SK-N-SH (cell line): ENCODE results near the gene MAP1LC3C. TPM values are rescaled to one million over a fixed set of nuclear protein-coding genes. Genes with fewer than 3 reads are reported as not detected.

Experiments used
- CTCF ChIA-PET: fragments of 300-600, 350-600 bp; formaldehyde crosslinking; extraction: SDS; loops from one replicate; lab custom pipeline; 2021; lab: Yijun Ruan, JAX
- POLR2A ChIA-PET: fragments of 350-600 bp; sonication (Branson Sonifier 250); formaldehyde crosslinking; extraction: SDS; loops from one replicate; lab custom pipeline; 2020; ENCODE audit warnings: antibody characterized with exemption, inconsistent platforms; lab: Yijun Ruan, JAX
- DNase-seq: peaks from one replicate; pipeline ENCODE4 v3.0.0; 2012
- H2AFZ ChIP-seq: fragments of 200-600 bp; sonication (generic); 2 replicates; pipeline ENCODE4 v1.8.1; 2016; ENCODE audit warnings: antibody characterized with exemption, mild to moderate bottlenecking, low read depth
- H3F3A ChIP-seq: fragments of 200-600 bp; sonication (generic); replicated peaks from 2 replicates; pipeline ENCODE3; 2016; ENCODE audit warnings: antibody characterized with exemption, mild to moderate bottlenecking; ENCODE audit not compliant: insufficient read depth
- H3K27ac ChIP-seq, 2 experiments: fragments of 200-500 bp in 1 of 2; fragments of 200-600 bp in 1 of 2; sonication (Bioruptor generic) in 1 of 2; sonication (generic), shearing (Covaris generic) in 1 of 2; 2 replicates each; pipeline versions ENCODE4 v1.5.1 to v1.6.1; 2014 to 2016; ENCODE audit warnings: low read depth in 2 of 2, inconsistent platforms in 1 of 2, low read length in 1 of 2, mild to moderate bottlenecking in 1 of 2, mixed read lengths in 1 of 2
- H3K27me3 ChIP-seq: fragments of 200-600 bp; sonication (generic), shearing (Covaris generic); 2 replicates; pipeline ENCODE4 v1.6.1; 2016; ENCODE audit warnings: mixed run types; ENCODE audit not compliant: insufficient read depth
- H3K36me3 ChIP-seq, 2 experiments: fragments of 200-500 bp in 1 of 2; fragments of 200-600 bp in 1 of 2; sonication (Bioruptor generic) in 1 of 2; sonication (generic) in 1 of 2; replicated peaks in 1 of 2; 2 replicates each; pipeline versions ENCODE3 to v1.5.1; 2014 to 2016; ENCODE audit warnings: low read length in 1 of 2, mild to moderate bottlenecking in 1 of 2; ENCODE audit not compliant: insufficient read depth in 2 of 2, control insufficient read depth in 1 of 2
- H3K4me1 ChIP-seq, 2 experiments: fragments of 200-500 bp in 1 of 2; fragments of 200-600 bp in 1 of 2; sonication (Bioruptor generic) in 1 of 2; sonication (generic), shearing (Covaris generic) in 1 of 2; 2 replicates each; pipeline versions ENCODE4 v1.5.1 to v1.6.1; 2014 to 2016; ENCODE audit warnings: low read depth in 1 of 2, low read length in 1 of 2, mixed run types in 1 of 2; ENCODE audit not compliant: insufficient read depth in 2 of 2, control insufficient read depth in 1 of 2
- H3K4me2 ChIP-seq: fragments of 200-600 bp; sonication (generic), shearing (Covaris generic); 2 replicates; pipeline ENCODE4 v1.6.1; 2017; ENCODE audit warnings: mixed run types
- H3K4me3 ChIP-seq, 2 experiments: fragments of 200-500 bp in 1 of 2; fragments of 200-600 bp in 1 of 2; sonication (Bioruptor generic) in 1 of 2; sonication (generic), shearing (Covaris generic) in 1 of 2; 2 replicates each; pipeline versions ENCODE4 v1.5.1 to v1.8.1; 2014 to 2016; ENCODE audit warnings: low read depth in 2 of 2, inconsistent platforms in 1 of 2, low read length in 1 of 2, mild to moderate bottlenecking in 1 of 2, mixed read lengths in 1 of 2, moderate library complexity in 1 of 2
- H3K79me2 ChIP-seq: fragments of 200-600 bp; sonication (generic); 2 replicates; pipeline ENCODE4 v1.8.1; 2017; ENCODE audit warnings: mild to moderate bottlenecking; ENCODE audit not compliant: insufficient read depth
- H3K9ac ChIP-seq: fragments of 200-600 bp; sonication (generic); 2 replicates; pipeline ENCODE4 v1.6.1; 2017; ENCODE audit warnings: mixed run types
- H3K9me2 ChIP-seq: fragments of 200-600 bp; sonication (generic); 2 replicates; pipeline ENCODE4 v1.6.1; 2017; ENCODE audit warnings: mixed run types
- H3K9me3 ChIP-seq: fragments of 200-600 bp; sonication (generic); 2 replicates; pipeline ENCODE4 v1.6.1; 2017; ENCODE audit warnings: mixed run types, mild to moderate bottlenecking, moderate library complexity
- H4K20me1 ChIP-seq: fragments of 200-600 bp; sonication (generic); 2 replicates; pipeline ENCODE4 v1.6.1; 2017; ENCODE audit warnings: mild to moderate bottlenecking, mixed run types; ENCODE audit not compliant: insufficient read depth
- EP300 ChIP-seq, 2 experiments: IDR thresholded peaks; 2 replicates each; pipeline versions ENCODE4 v1.4.0 to v1.6.1; 2012; ENCODE audit warnings: borderline replicate concordance in 1 of 2, low read depth in 1 of 2, low read length in 1 of 2
- FOSL2 ChIP-seq: IDR thresholded peaks from 2 replicates; pipeline ENCODE4 v1.4.0; 2012; ENCODE audit warnings: low read depth, mild to moderate bottlenecking, moderate library complexity, borderline replicate concordance
- FOXJ3 ChIP-seq: sonication (generic); formaldehyde crosslinking; IDR thresholded peaks from 2 replicates; pipeline ENCODE4 v1.5.1; 2020; ENCODE audit warnings: mild to moderate bottlenecking, missing genetic modification reagents
- FOXM1 ChIP-seq: IDR thresholded peaks from 2 replicates; pipeline ENCODE4 v1.4.0; 2012; ENCODE audit warnings: low read depth, mild to moderate bottlenecking
- MEF2A ChIP-seq: IDR thresholded peaks from 2 replicates; pipeline ENCODE4 v1.4.0; 2012; ENCODE audit warnings: low read depth, borderline replicate concordance
- MXI1 ChIP-seq: IDR thresholded peaks from 2 replicates; pipeline ENCODE4 v1.6.1; 2012; ENCODE audit warnings: mild to moderate bottlenecking, low read depth, low read length, improper control_type of control experiment
- NFIC ChIP-seq: IDR thresholded peaks from 2 replicates; pipeline ENCODE4 v1.4.0; 2012; ENCODE audit warnings: borderline replicate concordance
- NRF1 ChIP-seq: IDR thresholded peaks from 2 replicates; pipeline ENCODE4 v1.6.1; 2012; ENCODE audit warnings: low read depth, mild to moderate bottlenecking, low read length
- RAD21 ChIP-seq: IDR thresholded peaks from 2 replicates; pipeline ENCODE4 v1.6.1; 2012; ENCODE audit warnings: mild to moderate bottlenecking, low read length
- RXRA ChIP-seq: IDR thresholded peaks from 2 replicates; pipeline ENCODE4 v1.4.0; 2012; ENCODE audit warnings: low read depth, mild to moderate bottlenecking, borderline replicate concordance
- TAF1 ChIP-seq: IDR thresholded peaks from 2 replicates; pipeline ENCODE4 v1.6.1; 2012; ENCODE audit warnings: low read depth, mild to moderate bottlenecking, low read length, moderate library complexity, borderline replicate concordance
- WGBS: methylation state at CpG from one replicate; pipeline ENCODE4 v1.1.6; 2017; ENCODE audit warnings: low lambda C conversion rate; 5-methylcytosine and 5-hydroxymethylcytosine counted together
- polyA plus RNA-seq, 3 experiments: library from polyadenylated mRNA; depleted of rRNA; stranded (reverse); fragments of >200 nt; gene quantifications; 2 replicates each; pipeline ENCODE4 v1.2.3, GENCODE V29; 2012
- TF ChIP-seq, protein P1 (sequence below): IDR thresholded peaks from 2 replicates; pipeline ENCODE4 v1.4.0; 2012; ENCODE audit warnings: low read depth, borderline replicate concordance
- TF ChIP-seq, protein P2 (sequence below): fragments of 200-600 bp; sonication (generic); IDR thresholded peaks from 2 replicates; pipeline ENCODE4 v1.6.1; 2017; ENCODE audit warnings: antibody characterized with exemption, mild to moderate bottlenecking, moderate library complexity

The MAP1LC3C gene
- polyA plus RNA-seq, 1 of the 3 experiments (the other 2 are of a cell fraction) = 0.20 TPM

DNA sequence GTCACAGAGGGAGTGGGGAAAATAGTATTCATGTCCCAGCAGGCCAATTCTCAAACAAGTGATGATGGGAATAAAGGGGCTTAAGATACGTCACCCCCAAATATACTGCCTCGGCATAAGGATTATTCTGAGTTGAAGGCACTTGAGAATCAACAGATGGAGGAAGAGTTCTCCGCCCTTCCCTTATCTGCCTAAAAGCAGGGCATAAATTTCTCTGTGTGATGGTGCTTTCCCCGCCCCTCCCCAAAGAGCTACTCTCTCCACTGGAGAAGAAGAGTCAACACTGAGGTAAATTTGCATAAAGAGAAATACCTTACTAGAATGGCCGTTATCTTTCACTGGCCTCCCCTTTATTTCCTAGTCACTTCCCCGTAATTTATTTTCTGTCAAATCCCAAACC lies 22.7 kb downstream of the MAP1LC3C start (continued):
- TF ChIP-seq, protein P1, sequence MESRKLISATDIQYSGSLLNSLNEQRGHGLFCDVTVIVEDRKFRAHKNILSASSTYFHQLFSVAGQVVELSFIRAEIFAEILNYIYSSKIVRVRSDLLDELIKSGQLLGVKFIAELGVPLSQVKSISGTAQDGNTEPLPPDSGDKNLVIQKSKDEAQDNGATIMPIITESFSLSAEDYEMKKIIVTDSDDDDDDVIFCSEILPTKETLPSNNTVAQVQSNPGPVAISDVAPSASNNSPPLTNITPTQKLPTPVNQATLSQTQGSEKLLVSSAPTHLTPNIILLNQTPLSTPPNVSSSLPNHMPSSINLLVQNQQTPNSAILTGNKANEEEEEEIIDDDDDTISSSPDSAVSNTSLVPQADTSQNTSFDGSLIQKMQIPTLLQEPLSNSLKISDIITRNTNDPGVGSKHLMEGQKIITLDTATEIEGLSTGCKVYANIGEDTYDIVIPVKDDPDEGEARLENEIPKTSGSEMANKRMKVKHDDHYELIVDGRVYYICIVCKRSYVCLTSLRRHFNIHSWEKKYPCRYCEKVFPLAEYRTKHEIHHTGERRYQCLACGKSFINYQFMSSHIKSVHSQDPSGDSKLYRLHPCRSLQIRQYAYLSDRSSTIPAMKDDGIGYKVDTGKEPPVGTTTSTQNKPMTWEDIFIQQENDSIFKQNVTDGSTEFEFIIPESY = no peak
- TF ChIP-seq, all 33 proteins: peak for 0

DNA sequence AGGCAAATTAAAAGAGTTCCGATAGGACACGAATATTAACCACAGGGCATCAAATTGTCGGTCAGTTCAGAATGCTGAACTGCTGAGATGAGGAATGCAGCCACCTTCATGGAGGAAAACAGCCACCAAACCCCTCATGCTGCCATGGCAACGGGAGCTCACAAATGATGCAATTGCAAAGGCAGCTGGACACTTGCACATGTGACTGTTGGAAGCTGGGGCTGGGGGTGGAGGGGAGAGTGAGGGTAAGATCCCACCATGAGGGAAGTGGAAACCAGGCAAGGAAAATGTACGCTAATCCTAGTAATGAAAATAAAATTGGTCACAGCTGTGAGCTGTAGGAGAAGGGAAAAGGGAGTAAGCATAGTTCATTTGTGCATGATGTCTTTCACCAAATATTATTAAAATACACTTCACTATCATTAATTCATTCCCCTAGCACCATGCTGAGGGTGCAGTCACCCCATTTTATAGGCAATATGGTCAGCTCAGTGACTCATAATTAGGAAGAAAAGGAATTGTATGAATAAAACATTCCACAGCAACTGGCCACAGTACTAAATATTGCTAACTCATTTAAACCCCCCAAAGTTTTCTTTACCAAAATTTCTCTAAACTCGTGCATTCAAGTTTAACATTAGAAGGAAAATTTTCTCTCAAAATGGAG lies 26.1 kb downstream of the MAP1LC3C start:
- peak; percentile 64 for DNase-seq
- Histone ChIP-seq H3K9ac (no peak overlapping the region), H3K9me3 (no peaks in the 10 kb centered on the region), H4K20me1 (no peaks in the 10 kb centered on the region), H3K36me3 (no peaks in the 10 kb centered on the region), H3K4me1 (peaks cover 5% of the 10 kb centered on the region in 2 experiments; a peak in 1 of 4 replicates), H3K4me2 (no peak overlapping the region), H3F3A (no peaks in the 10 kb centered on the region), H3K79me2 (no peaks in the 10 kb centered on the region), H3K27me3 (no peaks in the 10 kb centered on the region), H3K9me2 (no peaks in the 10 kb centered on the region), H2AFZ (no peak overlapping the region), H3K27ac (no peak overlapping the region), H3K4me3 (no peak overlapping the region)
- 66% methylated on average over 6 of the region's 6 CpGs for WGBS
- CTCF ChIA-PET = interaction anchor here (0.7 to 3.0 kb wide), 6 partner anchors 13 to 77 kb away, joined by 3 to 20 read pairs (median 3); no protein-coding TSS in a partner anchor
- TF ChIP-seq, protein P2, sequence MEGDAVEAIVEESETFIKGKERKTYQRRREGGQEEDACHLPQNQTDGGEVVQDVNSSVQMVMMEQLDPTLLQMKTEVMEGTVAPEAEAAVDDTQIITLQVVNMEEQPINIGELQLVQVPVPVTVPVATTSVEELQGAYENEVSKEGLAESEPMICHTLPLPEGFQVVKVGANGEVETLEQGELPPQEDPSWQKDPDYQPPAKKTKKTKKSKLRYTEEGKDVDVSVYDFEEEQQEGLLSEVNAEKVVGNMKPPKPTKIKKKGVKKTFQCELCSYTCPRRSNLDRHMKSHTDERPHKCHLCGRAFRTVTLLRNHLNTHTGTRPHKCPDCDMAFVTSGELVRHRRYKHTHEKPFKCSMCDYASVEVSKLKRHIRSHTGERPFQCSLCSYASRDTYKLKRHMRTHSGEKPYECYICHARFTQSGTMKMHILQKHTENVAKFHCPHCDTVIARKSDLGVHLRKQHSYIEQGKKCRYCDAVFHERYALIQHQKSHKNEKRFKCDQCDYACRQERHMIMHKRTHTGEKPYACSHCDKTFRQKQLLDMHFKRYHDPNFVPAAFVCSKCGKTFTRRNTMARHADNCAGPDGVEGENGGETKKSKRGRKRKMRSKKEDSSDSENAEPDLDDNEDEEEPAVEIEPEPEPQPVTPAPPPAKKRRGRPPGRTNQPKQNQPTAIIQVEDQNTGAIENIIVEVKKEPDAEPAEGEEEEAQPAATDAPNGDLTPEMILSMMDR = no peak
- no peak for TF ChIP-seq RXRA
- TF ChIP-seq MXI1 = no peak
- no peak for TF ChIP-seq FOXM1
- no peak for TF ChIP-seq EP300 (IDR thresholded peaks at IDR 0.05; ENCODE audit: borderline replicate concordance in 1 of 2, low read depth in 1 of 2, low read length in 1 of 2)
- no peak for TF ChIP-seq RAD21
- TF ChIP-seq NFIC = no peak
- no peak for TF ChIP-seq MEF2A
- no peak for TF ChIP-seq FOSL2
- no peak for TF ChIP-seq FOXJ3
- no peak for TF ChIP-seq NRF1
- no peak for TF ChIP-seq TAF1
- POLR2A ChIA-PET = no interaction called here
